CD4-positive, alpha-beta T cell treated with Interleukin-1 beta for 1 hour (primary cell): ENCODE results near the gene MYORG.
"Not testable (repeated sequence)": the region's sequence is repeated elsewhere in the genome, so short reads cannot be mapped to it uniquely, and the experiment has no call there.

ENCODE experiments used
- DNase-seq, 2 donors: peaks; one replicate each; pipeline ENCODE4 v3.0.0-alpha.2; 2020 to 2022

Gene MYORG

DNA sequence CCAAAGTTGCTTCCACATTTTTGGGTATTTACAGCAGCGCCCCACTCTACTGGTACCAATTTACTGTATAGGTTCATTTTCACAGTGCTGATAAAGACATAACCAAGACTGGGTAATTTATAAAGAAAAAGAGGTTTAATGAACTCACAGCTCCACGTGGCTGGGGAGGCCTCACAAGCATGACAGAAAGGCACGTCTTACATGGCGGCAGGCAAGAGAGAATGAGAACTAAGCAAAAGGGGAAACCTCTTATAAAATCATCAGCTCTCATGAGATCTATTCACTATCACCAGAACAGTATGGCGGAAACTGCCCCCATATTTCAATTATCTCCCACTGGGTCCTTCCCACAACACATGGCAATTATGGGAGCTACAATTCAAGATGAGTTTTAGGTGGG, 7.9 kb downstream of the MYORG start:
- not testable (repeated sequence) for DNase-seq

- DNase-seq, result not testable (repeated sequence)
These were observed 8.8 kb downstream of the MYORG start for GRCh38 chr9:34367751-34368410.

DNA sequence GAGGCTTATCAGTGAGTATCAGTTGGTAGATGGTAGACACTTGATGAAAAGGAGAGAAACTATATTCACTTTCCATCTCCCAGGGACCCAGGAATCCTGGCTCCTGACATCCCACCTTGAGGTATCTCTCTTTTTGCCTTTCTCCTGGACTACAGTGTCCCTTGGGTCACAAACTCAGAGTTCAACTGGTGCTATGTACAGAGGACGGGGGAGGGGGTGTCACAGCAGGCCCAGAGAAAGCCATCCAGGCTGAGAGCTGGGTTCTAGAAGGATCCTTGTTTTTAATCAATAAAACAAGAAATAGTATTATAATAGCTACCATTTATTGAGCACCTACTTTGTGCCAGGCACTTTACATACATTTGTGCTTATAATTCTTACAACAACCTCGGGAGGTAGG, 10.3 kb downstream of the MYORG start:
- no peak for DNase-seq

DNA sequence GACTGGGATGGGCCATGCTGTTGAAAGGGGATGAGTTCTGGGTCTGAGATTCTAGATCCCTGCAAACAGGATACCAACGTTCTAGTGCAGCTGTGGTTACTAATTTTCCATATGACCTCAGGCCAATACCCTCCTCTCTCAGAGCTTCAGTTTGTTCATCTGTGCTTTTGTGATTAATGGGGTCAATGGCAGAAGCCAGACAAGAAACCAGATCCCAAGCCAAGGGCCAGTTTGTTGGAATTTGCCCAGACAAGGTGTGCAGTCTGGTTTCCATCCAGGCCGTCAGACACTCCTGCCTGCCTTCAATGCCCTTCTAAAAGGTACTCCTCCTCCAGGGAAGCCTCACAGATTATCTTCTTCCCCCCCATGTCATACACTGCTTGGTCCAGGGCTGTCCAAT, 11.4 kb downstream of the MYORG start:
- DNase-seq, result no peak

DNA sequence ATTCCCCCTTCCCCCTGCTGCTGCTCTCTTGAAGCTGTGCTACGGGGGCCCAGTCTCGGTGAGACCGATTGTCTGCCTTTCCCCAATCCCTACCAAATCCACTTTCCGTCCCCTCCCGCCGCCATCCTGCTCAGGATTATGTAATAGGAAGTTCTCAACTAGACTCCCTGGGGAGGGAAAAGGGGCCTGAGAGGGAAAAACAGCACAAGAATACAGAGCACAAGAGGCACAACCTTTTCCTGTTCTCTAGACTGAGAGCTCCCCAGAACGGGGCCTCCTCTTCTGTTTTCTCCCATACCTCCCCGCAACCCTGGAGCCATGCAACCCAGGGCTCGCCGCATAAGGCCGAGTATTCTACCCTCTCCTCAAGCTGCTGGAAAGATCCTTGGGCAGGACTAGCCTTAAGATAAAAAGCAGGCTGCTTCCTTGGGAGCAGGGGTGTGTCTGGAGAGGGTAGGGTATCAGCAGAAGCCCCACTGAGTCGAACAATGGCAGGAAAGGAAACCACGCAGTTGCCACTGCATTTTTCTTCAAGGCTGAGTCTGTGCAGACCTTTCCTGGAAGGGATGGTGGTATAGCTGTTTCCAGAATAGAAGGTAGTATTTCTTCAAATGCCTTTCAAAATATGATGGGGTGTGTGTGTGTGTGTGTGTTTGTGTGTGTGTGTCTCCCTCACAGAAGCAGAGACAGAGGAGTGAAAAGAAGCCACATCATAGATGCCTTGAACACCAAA, 12.9 kb downstream of the MYORG start:
- DNase-seq, result no peak

DNA sequence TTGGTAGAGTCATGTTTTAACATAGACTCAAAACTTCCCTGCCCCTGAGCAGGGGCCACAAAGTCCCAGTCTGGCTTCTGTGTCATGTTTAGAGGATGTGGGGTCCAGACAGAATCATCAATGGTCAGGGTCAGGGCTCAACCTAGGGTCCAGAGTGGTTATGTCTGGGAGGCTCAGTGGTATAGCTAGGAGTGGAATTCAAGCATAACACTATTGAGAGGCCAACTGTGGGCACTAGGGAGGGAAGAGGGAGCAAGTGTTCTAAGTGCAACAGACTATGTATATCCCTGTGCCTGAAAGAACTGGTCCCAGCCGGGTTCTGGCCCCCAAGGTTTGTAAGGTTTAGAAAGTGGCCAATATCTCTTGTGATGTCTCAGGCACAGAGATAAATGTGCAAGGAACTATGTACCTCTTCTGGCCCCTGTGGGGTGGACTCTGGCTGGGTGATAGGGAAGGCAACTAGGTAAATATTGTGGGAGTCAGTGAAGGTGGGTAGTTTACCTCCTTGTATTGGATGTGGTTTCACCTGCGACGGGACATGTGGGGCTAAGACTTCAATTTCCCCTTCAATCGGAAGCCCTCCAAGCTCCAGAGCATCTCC, 14.0 kb downstream of the MYORG start:
- DNase-seq, result no peak

DNA sequence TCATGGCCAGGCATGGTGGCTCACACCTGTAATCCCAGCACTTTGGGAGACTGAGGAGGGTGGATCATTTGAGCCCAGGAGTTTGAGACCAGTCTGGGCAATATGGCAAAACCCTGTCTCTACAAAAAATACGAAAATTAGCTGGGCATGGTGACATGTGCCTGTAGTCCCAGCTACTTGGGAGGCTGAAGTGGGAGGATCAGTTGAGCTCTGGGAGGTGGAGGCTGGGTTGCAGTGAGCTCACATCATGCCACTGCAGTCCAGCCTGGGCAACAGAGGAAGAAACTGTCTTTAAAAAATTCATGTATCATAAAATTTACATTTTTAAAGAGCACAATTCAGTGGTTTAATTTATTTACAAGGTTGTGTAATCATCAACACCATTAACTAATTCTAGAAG, 23.7 kb downstream of the MYORG start:
- DNase-seq, result not testable (repeated sequence)

- not testable (repeated sequence) for DNase-seq
These were observed 24.5 kb downstream of the MYORG start for GRCh38 chr9:34352122-34352652.

- DNase-seq, result no peak
These were observed 27.4 kb downstream of the MYORG start for GRCh38 chr9:34349324-34349723.

- DNase-seq, result no peak
These were observed 28.9 kb downstream of the MYORG start for GRCh38 chr9:34347800-34348158.

GRCh38 chr9:34346873-34347799, 29.6 kb downstream of the MYORG start:
- no peak for DNase-seq

GRCh38 chr9:34343605-34344004, 33.1 kb downstream of the MYORG start:
- no peak for DNase-seq

GRCh38 chr9:34343090-34343489, 33.6 kb downstream of the MYORG start:
- DNase-seq, result no peak

DNA sequence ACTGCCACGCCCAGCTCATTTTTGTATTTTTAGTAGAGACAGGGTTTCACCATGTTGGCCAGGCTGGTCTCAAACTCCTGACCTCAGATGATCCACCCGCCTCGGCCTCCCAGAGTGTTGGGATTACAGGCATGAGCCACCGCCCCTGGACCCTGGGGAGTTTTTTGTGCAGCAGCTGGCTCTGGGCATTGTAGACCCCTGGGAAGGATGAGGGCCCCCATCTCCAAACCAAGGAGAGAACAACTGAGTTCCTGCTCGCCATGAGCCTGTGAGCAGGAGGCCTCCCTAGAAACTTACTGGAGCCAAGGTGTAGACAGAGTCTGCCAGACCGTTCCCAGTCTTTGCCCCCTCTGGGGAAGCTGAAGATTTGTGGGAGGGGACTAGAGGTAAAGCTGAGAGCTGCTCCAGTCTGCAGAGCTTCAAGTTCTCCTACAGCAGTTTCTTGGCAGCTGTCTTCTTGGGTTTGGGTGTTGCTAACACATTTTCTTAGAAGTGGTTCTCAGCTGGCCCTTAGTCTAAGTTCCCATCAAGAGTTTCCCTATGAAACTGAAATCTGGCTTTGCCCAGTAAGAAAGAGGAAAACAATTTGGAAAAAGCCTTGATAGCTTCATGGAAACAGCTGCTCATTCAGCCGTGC, 34.9 kb downstream of the MYORG start:
- DNase-seq, result no peak

- no peak for DNase-seq
These were observed 37.9 kb downstream of the MYORG start for GRCh38 chr9:34338665-34339385.

DNA sequence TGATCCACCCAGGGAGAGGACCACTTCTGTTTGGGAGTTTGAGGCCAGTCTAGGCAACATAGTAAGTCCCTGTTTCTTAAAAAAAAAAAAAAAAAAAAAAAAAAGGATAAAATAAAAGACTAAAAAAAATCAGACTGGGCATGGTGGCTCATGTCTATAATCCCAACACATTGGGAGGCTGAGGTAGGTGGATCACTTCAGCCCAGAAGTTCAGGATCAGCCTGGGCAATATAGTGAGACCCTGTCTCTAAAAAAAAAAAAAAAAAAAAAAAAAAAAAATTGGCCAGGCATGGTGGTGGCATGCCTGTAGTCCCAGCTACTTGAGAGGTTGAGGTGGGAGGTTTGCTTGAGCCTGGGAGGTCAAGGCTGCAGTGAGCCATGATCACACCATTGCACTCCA, 38.6 kb downstream of the MYORG start:
- not testable (repeated sequence) for DNase-seq

- peak in 1 of 2 donors; percentile 3 for DNase-seq
These were observed 39.3 kb downstream of the MYORG start for GRCh38 chr9:34337403-34337802.

DNA sequence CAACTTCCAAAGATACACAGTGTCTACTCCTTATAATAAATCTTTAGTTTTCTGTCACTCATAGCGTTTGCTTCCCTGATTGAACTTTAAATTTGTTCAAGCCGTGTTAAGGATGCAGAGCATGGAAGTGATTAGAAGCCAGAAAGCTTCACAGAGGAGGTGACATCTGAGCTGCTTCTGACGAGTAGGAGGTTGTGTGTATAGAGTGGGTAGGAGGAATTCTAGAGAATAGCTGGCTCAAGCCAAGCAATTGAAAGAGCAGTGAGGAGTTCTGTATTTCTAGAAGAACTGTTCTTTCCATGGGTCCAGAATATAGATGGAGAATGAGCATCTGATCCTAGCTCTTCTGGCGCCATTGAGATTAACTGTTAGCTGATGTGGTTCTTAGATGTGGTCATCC, 41.3 kb downstream of the MYORG start:
- no peak for DNase-seq

- DNase-seq, result no peak
These were observed 41.8 kb downstream of the MYORG start for GRCh38 chr9:34334916-34335315.

DNA sequence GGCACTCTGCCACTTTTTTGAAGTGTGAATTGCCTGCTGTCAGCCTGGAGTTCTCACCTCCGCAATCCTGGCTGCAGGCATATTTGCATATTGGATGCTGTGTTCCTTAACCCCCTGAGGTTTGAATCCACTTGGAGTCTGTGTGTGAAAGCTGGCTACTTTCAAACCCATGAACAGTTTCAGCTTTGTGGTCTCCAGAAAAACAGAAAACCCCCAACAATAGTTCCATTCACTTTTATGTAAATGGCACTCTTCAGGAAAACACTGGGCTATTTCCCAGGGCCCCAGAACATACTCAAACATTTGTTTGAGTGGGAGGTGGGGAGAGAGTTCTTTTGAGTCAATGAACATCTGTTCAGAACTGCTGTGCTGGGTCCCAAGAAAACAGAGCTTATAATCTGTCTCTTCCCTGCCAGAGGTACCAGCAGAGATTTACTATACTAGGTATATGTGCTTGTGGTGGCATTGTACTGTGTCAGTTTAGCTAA, 42.3 kb downstream of the MYORG start:
- no peak for DNase-seq

DNA sequence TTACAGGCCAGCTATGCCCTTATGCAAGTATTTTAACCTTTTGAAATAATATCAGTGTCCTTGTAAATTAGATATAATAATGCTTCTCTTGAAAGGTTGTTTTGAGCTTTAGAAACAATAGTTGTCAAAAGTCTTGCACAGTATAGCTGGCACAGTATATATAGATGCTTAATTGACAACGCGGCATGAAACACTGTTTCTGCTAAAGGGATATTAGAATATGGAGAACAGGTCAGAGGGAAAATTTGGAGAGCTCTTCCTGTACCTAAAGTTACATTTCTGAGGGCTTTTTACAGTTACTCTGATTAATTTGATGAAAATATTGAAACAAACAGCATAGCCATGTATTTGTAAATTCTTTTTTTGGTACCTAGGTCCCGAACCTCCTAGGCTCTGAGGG, 42.9 kb downstream of the MYORG start:
- DNase-seq, result no peak
